Vagina (tissue), 2 donors: Measurements from ENCODE around the gene COG1. TPM values are rescaled to one million over a fixed set of nuclear protein-coding genes. Genes with fewer than 3 reads are reported as not detected.

Source experiments
- DNase-seq, 2 donors: peaks; one replicate each; pipeline ENCODE4 v3.0.0-alpha.2; 2017; ENCODE audit errors: extremely low spot score in 2 of 2
- H3K27ac ChIP-seq: fragments of 200-600 bp; sonication (generic); one replicate; pipeline ENCODE4 v1.5.1; 2019
- H3K27me3 ChIP-seq: fragments of 200-600 bp; sonication (generic); one replicate; pipeline ENCODE4 v1.5.1; 2019
- H3K36me3 ChIP-seq, 2 donors: fragments of 200-600 bp; sonication (generic); one replicate each; pipeline ENCODE4 v1.5.1; 2017 to 2019
- H3K4me1 ChIP-seq: fragments of 200-600 bp; sonication (generic); one replicate; pipeline ENCODE4 v1.5.1; 2019
- H3K4me3 ChIP-seq, 2 donors: fragments of 200-600 bp; sonication (generic); 1 replicate in 1 of 2; 2 replicates in 1 of 2; pipeline ENCODE4 v1.5.1; 2016 to 2019
- H3K9me3 ChIP-seq: fragments of 200-600 bp; sonication (generic); one replicate; pipeline ENCODE4 v1.5.1; 2019
- POLR2A ChIP-seq, 2 donors: fragments of 450-650 bp; IDR thresholded peaks; one replicate each; pipeline ENCODE4 v1.6.1; 2017; ENCODE audit warnings: antibody characterized with exemption in 2 of 2, mild to moderate bottlenecking in 2 of 2, moderate library complexity in 2 of 2
- POLR2AphosphoS5 ChIP-seq, 2 donors: sonication (generic); formaldehyde crosslinking; IDR thresholded peaks; one replicate each; pipeline ENCODE4 v1.9.0; 2017; ENCODE audit warnings: antibody characterized with exemption in 2 of 2, mild to moderate bottlenecking in 2 of 2, low read depth in 1 of 2; ENCODE audit not compliant: insufficient read depth in 1 of 2
- intact Hi-C: fragments of 100-400 bp; cut with DNase I; formaldehyde crosslinking; loops from one replicate; pipeline ENCODE4 v1.15.1; 2023
- total RNA-seq: library from RNA; depleted of rRNA; stranded (reverse); fragments of >200 nt; gene quantifications from one replicate; pipeline ENCODE4 v1.2.3, GENCODE V29; 2016
- TF ChIP-seq, protein P1 (sequence below), 3 experiments: fragments of 450-650 bp in 2 of 3; fragments of 200-600 bp in 1 of 3; sonication (generic) in 1 of 3; IDR thresholded peaks; one replicate each; pipeline ENCODE4 v1.5.1; 2017 to 2019; ENCODE audit warnings: antibody characterized with exemption in 3 of 3, mild to moderate bottlenecking in 2 of 3, moderate library complexity in 2 of 3

Gene COG1
- total RNA-seq, 1 donor from 2014 or later, result 30.9 TPM

GRCh38 chr17:73166731-73167581 is 25.9 kb upstream of the COG1 start:
- peak overlapping the region in 1 of 2 donors; percentile 37 for H3K4me3 ChIP-seq
- no peak for DNase-seq
- H3K27me3 ChIP-seq, result peaks cover 6% of the 10 kb centered on the region
- peaks cover 30% of the 10 kb centered on the region for H3K4me1 ChIP-seq
- no peak overlapping the region for H3K27ac ChIP-seq
- TF ChIP-seq POLR2AphosphoS5 (IDR thresholded peaks at IDR 0.05; ENCODE audit: insufficient read depth in 1 of 2, low read depth in 1 of 2) (no peak), POLR2A (IDR thresholded peaks at IDR 0.05) (no peak)
- TF ChIP-seq, protein P1, sequence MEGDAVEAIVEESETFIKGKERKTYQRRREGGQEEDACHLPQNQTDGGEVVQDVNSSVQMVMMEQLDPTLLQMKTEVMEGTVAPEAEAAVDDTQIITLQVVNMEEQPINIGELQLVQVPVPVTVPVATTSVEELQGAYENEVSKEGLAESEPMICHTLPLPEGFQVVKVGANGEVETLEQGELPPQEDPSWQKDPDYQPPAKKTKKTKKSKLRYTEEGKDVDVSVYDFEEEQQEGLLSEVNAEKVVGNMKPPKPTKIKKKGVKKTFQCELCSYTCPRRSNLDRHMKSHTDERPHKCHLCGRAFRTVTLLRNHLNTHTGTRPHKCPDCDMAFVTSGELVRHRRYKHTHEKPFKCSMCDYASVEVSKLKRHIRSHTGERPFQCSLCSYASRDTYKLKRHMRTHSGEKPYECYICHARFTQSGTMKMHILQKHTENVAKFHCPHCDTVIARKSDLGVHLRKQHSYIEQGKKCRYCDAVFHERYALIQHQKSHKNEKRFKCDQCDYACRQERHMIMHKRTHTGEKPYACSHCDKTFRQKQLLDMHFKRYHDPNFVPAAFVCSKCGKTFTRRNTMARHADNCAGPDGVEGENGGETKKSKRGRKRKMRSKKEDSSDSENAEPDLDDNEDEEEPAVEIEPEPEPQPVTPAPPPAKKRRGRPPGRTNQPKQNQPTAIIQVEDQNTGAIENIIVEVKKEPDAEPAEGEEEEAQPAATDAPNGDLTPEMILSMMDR (IDR thresholded peaks at IDR 0.05), result no peak
- no peaks in the 10 kb centered on the region for H3K9me3 ChIP-seq
- no peaks in the 10 kb centered on the region for H3K36me3 ChIP-seq
- intact Hi-C loops, result no loop called here

DNA sequence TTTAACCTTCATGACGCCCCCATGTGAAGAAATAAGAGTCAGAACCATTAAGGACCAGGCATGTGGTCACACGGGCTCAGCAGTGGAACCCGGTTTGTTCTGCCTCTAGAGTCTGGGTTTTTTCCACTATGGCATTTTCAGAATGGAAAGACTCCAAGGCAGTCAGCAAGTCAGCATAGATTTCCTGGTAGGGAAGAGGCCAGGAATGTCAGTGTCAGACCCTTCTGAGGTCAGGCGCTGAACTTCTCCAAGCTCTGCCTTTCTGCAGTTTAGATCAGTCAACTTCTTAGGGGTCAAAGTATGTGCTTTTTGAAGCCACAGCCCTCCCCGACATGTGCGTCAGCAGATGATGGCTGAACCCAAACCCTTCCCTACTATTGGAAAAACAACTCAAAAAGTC is 24.2 kb upstream of the COG1 start:
- no peaks in the 10 kb centered on the region for H3K36me3 ChIP-seq

DNA sequence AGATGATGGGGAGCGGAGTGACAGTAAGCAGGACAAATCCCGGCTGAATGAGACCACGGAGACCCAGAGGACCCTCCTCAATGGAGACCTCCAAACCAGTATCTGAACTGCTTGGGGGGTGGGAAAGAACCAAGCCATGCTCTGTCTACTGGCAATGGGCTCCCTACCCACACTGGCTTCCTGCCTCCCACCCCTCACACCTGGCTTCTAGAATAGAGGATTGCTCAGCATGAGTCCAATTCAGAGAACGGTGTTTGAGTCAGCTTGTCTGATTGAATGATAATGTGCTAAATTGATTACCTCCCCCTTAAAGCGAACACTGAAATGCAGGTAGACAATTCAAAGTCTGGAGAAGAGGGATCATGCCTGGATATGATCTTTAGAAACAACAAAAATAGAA is 22.5 kb upstream of the COG1 start:
- DNase-seq, result no peak
- TF ChIP-seq POLR2AphosphoS5 (IDR thresholded peaks at IDR 0.05; ENCODE audit: insufficient read depth in 1 of 2, low read depth in 1 of 2) (no peak), POLR2A (IDR thresholded peaks at IDR 0.05) (no peak)
- TF ChIP-seq, protein P1 (IDR thresholded peaks at IDR 0.05), result no peak
- Histone ChIP-seq H3K36me3 (no peaks in the 10 kb centered on the region), H3K27ac (no peak overlapping the region), H3K27me3 (peaks cover 6% of the 10 kb centered on the region), H3K4me1 (peaks cover 15% of the 10 kb centered on the region), H3K4me3 (no peak overlapping the region), H3K9me3 (no peaks in the 10 kb centered on the region)
- intact Hi-C loops, result no loop called here

More for the DNA sequence above, 24.2 kb upstream of the COG1 start:
- H3K27me3 ChIP-seq, result peaks cover 6% of the 10 kb centered on the region
- TF ChIP-seq POLR2A (IDR thresholded peaks at IDR 0.05) (no peak), POLR2AphosphoS5 (IDR thresholded peaks at IDR 0.05; ENCODE audit: insufficient read depth in 1 of 2, low read depth in 1 of 2) (no peak)
- TF ChIP-seq, protein P1 (IDR thresholded peaks at IDR 0.05), result no peak
- peaks cover 30% of the 10 kb centered on the region for H3K4me1 ChIP-seq
- H3K27ac ChIP-seq, result no peak overlapping the region
- no peaks in the 10 kb centered on the region for H3K9me3 ChIP-seq
- no peak for DNase-seq
- intact Hi-C loops, result no loop called here
- no peak overlapping the region for H3K4me3 ChIP-seq

DNA sequence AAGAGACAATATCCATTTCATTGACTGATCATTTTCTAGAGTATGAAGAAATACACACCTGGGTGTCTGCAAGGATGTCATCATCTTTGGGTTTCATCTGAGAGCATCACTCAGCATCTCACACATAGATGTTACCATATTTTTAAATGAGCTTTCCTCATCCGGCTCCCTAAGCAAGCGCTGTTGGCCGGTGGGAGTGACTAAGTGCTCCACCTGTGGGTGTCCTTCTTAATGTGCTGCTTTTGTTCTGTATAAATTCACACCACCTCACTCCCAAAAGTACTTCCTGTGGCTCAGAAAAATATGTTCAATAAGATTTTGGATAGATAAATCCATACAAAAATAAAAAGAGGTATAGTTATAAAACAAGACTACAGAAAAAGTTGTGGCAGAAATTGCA is 20.6 kb upstream of the COG1 start:
- Histone ChIP-seq H3K4me1 (no peaks in the 10 kb centered on the region), H3K27me3 (no peaks in the 10 kb centered on the region), H3K9me3 (no peaks in the 10 kb centered on the region), H3K4me3 (no peak overlapping the region), H3K36me3 (no peaks in the 10 kb centered on the region), H3K27ac (no peak overlapping the region)
- no peak for DNase-seq
- intact Hi-C loops, result no loop called here
- TF ChIP-seq POLR2A (IDR thresholded peaks at IDR 0.05), result no peak
- TF ChIP-seq, protein P1 (IDR thresholded peaks at IDR 0.05), result no peak
- no peak for TF ChIP-seq POLR2AphosphoS5 (IDR thresholded peaks at IDR 0.05; ENCODE audit: insufficient read depth in 1 of 2, low read depth in 1 of 2)

GRCh38 chr17:73174126-73174525 is 18.7 kb upstream of the COG1 start:
- Histone ChIP-seq H3K27ac (no peak overlapping the region), H3K4me1 (no peaks in the 10 kb centered on the region), H3K9me3 (no peaks in the 10 kb centered on the region), H3K36me3 (no peaks in the 10 kb centered on the region), H3K27me3 (no peaks in the 10 kb centered on the region), H3K4me3 (no peak overlapping the region)
- no peak for DNase-seq
- TF ChIP-seq POLR2A (IDR thresholded peaks at IDR 0.05), result no peak
- no peak for TF ChIP-seq POLR2AphosphoS5 (IDR thresholded peaks at IDR 0.05; ENCODE audit: insufficient read depth in 1 of 2, low read depth in 1 of 2)
- TF ChIP-seq, protein P1 (IDR thresholded peaks at IDR 0.05), result no peak
- intact Hi-C loops, result no loop called here
